DND-41 (cell line): ENCODE results near the gene ZNF254.

Source experiments
- CTCF ChIP-seq: IDR thresholded peaks from 2 replicates; pipeline ENCODE4 v1.5.1; 2012; ENCODE audit warnings: borderline replicate concordance, low read length, moderate library complexity, mild to moderate bottlenecking; ENCODE audit not compliant: poor library complexity, severe bottlenecking; ENCODE audit errors: extremely low read depth
- EZH2 ChIP-seq: IDR thresholded peaks from 3 replicates; pipeline ENCODE4 v1.6.1; 2012; ENCODE audit warnings: borderline replicate concordance, low read depth, mild to moderate bottlenecking, moderate library complexity, low read length, inconsistent platforms; ENCODE audit not compliant: severe bottlenecking

GRCh38 chr19:24060687-24061356 is 26.2 kb upstream of the ZNF254 start:
- no peak for TF ChIP-seq CTCF
- TF ChIP-seq EZH2 = no peak
